GM21723 (cell line): ENCODE measurements around the gene MED6.

Source experiments
- ATAC-seq: cut with Tn5 transposase; IDR thresholded peaks from one replicate; pipeline ENCODE4 v1.9.1; 2021; ENCODE audit warnings: mild to moderate bottlenecking, moderate library complexity; ENCODE audit not compliant: unreplicated experiment

Gene MED6

DNA sequence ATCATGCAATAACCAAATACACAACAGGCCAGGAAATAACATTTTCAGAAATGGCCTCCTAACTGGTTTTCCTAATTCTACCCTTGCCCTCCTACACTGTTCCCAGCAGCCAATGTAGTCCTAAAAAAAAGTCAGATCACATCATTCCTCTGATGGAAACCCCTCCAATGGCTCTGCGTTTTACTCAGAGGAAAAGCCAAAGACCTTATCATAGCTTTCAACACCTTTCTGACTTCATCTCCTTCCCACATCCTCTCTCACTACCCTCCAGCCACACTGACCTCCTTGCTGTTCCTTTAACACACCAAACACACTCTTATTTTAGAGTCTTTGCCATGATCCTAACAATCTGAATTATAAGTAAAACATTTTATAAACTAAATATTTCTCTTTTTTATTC is 1.1 kb downstream of the MED6 start:
- no peak for ATAC-seq

DNA sequence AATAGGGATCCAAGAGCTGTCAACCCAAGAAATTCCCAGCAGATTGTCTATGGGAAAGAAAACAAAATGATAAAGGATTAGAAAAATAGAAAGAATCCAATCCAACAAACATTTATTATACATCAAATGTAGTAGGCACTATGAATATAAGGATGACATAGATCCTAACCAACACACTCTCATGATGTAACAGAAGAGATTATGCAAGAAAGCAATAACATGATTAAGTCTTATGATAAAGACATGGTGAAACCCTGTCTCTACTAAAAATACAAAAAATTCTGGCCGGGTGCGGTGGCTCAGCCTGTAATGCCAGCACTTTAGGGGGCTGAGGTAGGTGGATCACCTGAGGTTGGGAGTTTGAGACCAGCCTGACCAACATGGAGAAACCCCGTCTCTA is 2.7 kb downstream of the MED6 start:
- no peak for ATAC-seq

DNA sequence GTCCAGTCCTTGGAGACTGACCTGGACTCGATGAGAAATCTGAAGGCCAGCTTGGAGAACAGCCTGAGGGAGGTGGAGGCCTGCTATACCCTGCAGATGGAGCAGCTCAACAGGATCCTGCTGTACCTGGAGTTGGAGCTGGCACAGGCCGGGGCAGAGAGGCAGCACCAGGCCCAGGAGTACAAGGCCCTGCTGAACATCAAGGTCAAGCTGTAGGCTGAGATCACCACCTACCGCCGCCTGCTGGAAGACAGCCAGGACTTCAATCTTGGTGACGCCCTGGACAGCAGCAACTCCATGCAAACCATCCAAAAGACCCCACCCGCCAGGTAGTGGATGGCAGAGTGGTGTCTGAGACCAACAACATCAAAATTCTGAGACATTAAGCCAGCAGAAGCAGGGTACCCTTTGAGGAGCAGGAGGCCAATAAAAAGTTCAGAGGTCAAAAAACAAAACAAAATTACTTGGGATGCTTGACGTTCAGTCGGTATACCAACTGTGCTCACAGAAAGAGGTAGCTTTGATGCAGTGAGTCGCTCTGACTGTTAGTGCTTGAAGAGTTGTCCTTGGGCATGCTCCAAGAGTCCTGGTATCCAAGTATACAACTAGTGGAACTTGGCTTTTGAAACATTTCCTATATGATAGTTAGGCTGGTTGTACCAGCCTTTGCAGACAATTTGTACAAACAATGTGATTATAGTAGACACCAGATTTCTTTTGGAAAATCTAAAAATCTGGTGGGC is 4.8 kb downstream of the MED6 start:
- no peak for ATAC-seq

DNA sequence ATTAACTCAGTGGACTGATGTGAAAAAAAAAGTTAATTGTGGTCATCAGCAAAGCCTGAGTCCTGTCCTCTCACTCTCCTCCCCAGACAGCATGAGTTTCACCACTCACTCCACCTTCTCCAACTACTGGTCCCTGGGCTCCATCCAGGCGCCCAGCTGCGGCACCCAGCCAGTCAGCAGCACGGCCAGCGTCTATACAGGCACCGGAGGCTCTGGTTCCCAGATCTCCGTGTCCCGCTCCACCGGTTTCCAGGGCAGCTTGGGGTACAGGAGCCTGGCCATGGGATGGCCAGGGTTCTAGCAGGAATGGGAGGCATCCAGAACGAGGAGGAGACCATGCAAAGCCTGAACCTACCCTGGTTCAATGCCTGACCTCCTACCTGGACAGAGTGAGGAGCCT is 6.0 kb downstream of the MED6 start:
- no peak for ATAC-seq

DNA sequence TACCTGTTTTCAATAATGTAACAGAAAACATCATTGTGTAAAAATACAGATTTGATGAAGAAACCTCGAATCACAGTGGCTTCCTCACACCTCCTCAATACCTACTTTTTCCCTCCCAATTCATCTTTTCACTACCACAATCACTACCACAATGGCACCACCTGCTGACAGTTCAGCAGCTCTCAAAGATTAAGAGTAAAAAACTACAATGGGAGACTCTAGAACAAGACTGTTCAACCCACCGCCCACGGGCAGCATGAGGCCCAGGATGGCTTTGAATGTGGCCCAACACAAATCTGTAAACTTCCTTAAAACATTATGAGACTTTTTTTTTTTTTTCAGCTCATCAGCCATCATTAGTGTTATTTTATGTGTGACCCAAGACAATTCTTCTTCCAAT is 15.2 kb downstream of the MED6 start:
- ATAC-seq = no peak

DNA sequence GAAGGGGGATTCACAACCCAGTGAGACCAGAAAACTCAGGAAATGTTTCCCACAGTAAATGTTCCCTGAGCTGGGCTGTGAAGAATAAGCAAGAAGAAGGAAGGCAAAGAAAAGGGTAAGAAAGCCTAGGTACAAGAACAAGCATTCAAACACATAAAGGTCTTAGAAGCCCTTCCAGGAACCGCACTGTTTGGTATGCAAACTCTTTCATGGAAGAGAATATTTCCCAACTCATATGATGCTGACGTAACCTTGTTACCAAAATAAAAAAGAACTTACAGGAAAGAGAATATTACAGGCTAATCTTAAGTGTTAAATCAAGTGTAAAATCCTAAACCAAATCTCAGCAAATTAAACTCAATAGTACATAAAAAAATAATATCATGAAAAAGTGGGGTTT is 23.6 kb downstream of the MED6 start:
- no peak for ATAC-seq

DNA sequence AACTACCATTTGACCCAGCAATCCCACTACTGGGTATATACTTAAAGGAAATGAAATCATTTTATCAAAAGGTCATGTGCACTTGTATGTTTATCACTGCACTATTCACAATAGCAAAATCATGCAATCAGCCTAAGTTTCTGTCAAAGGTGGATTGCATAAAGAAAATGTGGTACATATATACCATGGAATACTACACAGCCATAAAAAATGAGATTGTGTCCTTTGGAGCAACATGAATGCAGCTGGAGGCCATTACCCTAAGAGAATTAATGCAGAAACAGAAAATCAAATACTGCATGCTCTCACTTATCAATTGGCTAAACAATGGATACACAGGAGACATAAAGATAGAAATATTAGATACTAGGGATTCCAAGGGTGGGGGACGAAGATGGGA is 27.4 kb downstream of the MED6 start:
- no peak for ATAC-seq

DNA sequence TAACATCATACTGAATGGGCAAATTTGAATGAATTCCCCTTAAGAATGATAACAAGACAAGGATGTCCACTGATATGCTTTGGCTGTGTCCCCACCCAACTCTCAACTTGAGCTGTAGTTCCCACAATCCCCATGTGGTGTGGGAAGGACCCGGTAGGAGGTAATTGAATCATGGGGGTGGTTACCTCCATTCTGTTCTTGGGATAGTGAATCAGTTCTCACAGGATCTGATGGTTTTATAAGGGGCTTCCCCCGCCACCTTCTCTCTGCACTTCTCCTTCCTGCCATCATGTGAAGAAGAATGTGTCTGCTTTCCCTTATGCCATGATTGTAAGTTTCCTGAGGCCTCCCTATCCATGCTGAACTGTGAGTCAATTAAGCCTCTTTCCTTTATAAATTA is 29.3 kb downstream of the MED6 start:
- ATAC-seq = no peak

DNA sequence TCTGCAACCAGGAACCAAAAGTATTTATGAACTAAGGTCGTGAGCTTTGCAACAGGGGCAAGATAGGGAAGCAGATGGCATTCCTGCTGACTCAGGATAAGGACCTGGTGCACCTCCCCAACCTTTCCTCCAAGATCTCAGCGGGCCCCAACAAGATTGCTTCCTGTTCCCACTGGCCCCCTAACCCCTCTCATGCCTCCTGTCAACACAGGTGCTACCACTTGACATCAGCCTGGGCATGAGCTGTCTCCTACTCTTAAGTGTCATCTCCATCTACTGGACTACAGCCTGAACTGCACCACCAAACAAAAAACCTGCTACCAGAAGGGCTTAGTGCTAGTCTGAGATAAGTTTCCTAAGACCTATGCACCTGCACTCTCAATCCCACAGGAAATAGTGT is 32.7 kb downstream of the MED6 start:
- ATAC-seq = no peak

DNA sequence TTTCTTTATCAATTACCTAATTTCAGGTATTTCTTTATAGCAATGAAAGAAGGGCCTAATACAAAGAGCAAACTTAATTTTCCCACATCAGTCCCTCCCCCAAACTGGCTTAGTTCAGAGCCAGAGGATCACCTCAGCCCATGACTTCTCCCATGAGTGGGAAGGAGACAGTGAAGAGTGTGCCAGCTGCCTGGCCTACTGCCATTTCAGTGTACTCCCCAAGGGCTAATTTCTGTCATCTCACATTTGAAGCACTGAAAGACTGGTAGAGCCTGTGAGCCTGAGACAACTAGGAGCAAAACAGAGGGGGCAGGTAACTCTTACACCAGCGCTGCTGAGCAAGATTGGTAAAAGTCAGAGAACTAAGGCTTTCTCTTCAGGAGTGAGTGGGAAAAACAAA is 36.6 kb downstream of the MED6 start:
- ATAC-seq = no peak

DNA sequence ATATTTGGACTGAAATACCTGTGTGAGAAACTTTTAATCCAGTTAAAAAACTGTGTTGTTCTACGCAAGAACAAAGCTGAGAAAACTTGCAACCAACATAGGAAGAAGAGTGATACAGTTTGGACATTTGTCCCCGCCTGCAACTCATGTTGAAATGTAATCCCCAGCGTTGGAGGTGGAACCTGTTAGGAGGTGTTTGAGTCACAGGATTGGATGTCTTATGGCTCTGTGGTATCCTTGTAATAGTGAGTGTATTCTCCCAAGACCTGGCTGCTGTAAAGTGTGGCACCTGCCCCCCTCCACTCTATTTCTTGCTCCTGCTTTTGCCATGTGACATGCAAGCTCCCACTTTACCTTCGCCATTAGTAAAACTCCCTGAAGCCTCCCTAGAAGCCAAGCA is 37.0 kb downstream of the MED6 start:
- no peak for ATAC-seq

DNA sequence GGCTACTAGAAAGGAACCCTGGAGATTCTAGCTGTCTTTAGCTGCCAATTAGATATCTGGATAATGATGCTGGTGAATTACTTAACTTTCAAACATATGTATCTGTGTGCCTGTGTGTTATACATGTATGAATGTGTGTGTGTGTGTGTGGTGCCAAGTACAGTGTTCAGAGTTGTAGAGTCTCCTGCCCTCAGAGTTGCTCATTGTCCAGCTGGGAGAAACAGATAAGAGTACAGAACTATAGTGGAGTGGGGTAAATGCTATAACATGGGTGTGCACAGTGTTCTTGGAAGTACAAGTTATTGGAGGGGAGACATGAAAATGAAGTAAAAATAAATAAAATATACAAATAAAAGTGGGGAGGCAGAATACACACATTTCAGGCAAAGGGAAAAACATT is 42.1 kb downstream of the MED6 start:
- ATAC-seq = no peak

DNA sequence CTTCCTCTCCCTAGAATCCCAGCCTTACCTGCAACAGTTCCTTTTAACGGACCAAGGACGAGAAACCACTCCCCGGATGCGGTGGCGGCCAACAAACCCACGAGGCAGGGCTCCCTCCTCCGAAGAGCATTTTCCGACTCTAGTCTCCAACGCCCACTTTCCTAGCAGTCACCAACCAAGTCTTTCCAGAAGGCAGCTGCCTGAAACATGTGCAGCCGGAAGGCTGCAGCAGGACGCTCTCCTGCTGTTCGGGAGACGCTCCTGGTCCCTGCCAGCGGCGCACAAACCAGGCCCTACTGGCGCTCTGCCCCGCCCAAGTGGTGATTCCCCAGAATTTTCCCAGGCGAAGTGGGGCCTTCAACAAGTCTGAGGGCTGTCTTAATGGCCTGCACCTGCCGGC is 44.6 kb downstream of the MED6 start:
- no peak for ATAC-seq

DNA sequence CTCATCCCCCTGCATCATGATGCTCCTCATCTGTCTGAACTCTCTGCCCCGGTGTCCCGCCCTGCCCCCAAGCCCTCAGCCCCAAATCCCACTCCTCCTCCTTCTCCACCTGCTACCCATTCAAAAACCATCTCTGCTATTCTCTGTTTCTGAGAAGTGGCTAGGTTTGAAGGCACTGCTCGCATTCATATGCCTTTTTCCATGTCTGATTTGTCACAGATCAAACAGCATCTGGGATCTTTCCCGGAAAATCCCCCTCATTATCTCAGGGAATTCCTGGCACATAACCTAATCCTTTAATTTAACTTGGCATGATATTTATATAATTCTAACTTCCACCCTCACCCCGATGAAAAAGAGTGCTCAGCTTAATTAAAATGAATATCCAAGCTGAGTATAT is 62.4 kb downstream of the MED6 start:
- no peak for ATAC-seq

DNA sequence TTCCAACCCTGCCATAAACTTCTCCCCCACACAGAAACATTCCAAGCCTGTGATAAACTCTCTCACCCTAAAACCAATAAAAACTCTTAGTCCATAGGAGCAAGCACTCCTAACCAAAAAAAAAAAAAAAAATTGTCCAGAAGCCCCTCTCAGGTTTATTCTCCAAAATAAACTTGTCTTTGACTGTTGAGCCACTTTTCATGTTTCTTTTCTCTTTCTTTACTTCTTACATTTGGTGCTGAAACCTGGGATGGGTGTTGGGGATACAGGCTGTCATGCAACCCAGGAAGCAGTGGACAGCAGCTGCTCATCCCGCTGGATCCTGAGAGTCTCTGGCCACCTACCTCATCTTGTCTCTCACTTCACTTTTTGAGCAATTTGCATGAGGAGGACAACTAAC is 63.6 kb downstream of the MED6 start:
- no peak for ATAC-seq

DNA sequence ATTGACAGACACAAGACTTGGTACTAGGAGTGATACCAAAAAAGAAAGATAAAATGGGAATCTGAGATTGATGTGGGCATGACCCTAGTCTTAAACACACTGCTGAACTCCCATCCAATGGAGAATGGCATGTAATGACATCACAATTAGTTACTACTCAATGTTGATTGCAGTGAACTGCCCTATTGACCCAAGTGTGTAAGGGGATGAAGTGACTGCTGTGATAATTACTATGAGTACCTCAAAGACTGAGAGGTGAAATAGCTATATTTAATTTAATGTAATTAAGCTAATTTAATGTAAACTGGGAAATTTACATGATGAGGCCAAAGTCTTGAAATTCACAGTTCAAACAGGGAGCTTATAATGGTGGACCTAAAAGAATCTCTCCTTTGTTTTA is 65.6 kb downstream of the MED6 start, which contains the start of gene ADAM20:
TSS of gene ADAM20 (minus strand) at position 101 of the 400 bp plus-strand sequence. CDS start 10,247 bp downstream, outside the sequence.
- no peak for ATAC-seq
